GM12872 (cell line): ENCODE measurements around the gene BZW2.

Experiments used
- CTCF ChIP-seq: IDR thresholded peaks from 3 replicates; pipeline ENCODE4 v1.5.1; 2011; ENCODE audit warnings: low read depth, mild to moderate bottlenecking, low read length, moderate library complexity; ENCODE audit not compliant: insufficient read depth

BZW2 gene

GRCh38 chr7:16677978-16678494 lies 32.1 kb downstream of the BZW2 start:
- no peak for TF ChIP-seq CTCF

- TF ChIP-seq CTCF: no peak
Observed at GRCh38 chr7:16684935-16685334, 39.0 kb downstream of the BZW2 start.

GRCh38 chr7:16685535-16685934 lies 39.6 kb downstream of the BZW2 start:
- TF ChIP-seq CTCF: no peak

- TF ChIP-seq CTCF: no peak
Observed at GRCh38 chr7:16688249-16688648, 42.3 kb downstream of the BZW2 start.

GRCh38 chr7:16691241-16691640 lies 45.3 kb downstream of the BZW2 start:
- no peak for TF ChIP-seq CTCF

GRCh38 chr7:16693601-16694318 lies 47.8 kb downstream of the BZW2 start:
- no peak for TF ChIP-seq CTCF

GRCh38 chr7:16694806-16695205 lies 48.8 kb downstream of the BZW2 start:
- no peak for TF ChIP-seq CTCF
